Gastroesophageal sphincter (tissue), 2 donors: ENCODE results near the gene ABR.

ENCODE experiments used
- EP300 ChIP-seq: sonication (generic); formaldehyde crosslinking; IDR thresholded peaks from one replicate; pipeline ENCODE4 v1.6.1; 2017; ENCODE audit warnings: antibody characterized with exemption, mild to moderate bottlenecking
- POLR2AphosphoS5 ChIP-seq: sonication (generic); formaldehyde crosslinking; IDR thresholded peaks from one replicate; pipeline ENCODE4 v1.6.1; 2017; ENCODE audit warnings: antibody characterized with exemption

GRCh38 chr17:986322-986929 lies 193.4 kb downstream of the ABR start:
- no peak for TF ChIP-seq POLR2AphosphoS5
- no peak for TF ChIP-seq EP300
